Upper lobe of left lung (tissue), 4 donors: ENCODE measurements around the gene CRLF1.

Experiments used
- CTCF ChIP-seq, 6 experiments: fragments of 450-650 bp in 4 of 6; fragments of 200-600 bp in 2 of 6; sonication (generic) in 2 of 6; IDR thresholded peaks; one replicate each; pipeline ENCODE4 v1.5.1; 2016 to 2019; ENCODE audit warnings: antibody characterized with exemption in 6 of 6
- EP300 ChIP-seq, 4 donors: sonication (generic); formaldehyde crosslinking; IDR thresholded peaks; one replicate each; pipeline ENCODE4 v1.5.1; 2017; ENCODE audit warnings: antibody characterized with exemption in 4 of 4, control low read depth in 2 of 4
- POLR2A ChIP-seq, 4 donors: fragments of 450-650 bp; IDR thresholded peaks; one replicate each; pipeline ENCODE4 v1.5.1; 2016 to 2017; ENCODE audit warnings: antibody characterized with exemption in 4 of 4, mild to moderate bottlenecking in 2 of 4
- POLR2AphosphoS5 ChIP-seq, 2 donors: sonication (generic); formaldehyde crosslinking; IDR thresholded peaks; one replicate each; pipeline ENCODE4 v1.5.1; 2017; ENCODE audit warnings: antibody characterized with exemption in 2 of 2

DNA sequence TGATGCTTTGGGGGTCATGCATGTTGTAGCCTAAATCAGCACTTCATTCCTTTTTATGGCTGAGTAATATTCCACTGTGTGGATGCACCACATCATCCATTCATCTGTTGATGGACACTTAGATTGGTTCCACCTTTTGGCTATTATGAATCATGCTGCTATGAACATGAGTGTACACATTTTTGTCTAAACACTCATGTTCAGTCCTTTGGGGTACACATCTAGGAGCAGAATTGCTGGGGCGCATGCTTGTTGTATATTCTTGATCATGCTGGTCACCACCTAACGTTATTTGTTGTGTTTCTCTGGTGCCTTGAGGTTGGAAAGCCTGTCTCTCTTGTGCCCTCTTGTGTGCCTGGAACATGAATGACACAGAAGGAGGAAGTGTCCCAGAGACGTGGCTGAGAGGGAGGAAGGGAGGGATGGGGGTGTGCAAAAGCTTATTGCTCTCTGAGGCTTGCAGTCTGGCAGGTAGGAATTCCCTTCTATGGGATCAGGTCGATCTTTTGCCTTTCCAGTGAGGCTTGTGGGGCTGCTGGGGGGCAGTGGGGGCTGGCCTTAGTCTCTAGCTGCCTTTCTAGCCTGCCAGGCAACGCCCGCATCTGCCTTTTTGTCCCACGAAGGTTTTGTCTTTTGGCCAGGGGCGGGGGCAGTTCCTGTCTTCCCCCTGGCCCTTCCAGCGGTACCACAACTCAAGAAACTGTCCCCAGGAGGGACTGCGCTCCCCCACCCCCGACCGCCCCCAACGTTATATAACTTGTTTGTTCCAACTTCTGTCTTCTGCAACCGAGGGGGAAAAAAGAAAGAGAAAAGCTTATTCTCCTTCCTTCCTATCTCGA, 37.8 kb upstream of the CRLF1 start:
- peak in 1 of 6 experiments; percentile 12 for TF ChIP-seq CTCF (IDR thresholded peaks at IDR 0.05)
- no peak for TF ChIP-seq POLR2AphosphoS5 (IDR thresholded peaks at IDR 0.05)
- no peak for TF ChIP-seq POLR2A (IDR thresholded peaks at IDR 0.05)
- TF ChIP-seq EP300 (IDR thresholded peaks at IDR 0.05) = no peak
